NB4 (cell line): ENCODE measurements around the gene KIAA1217.

Experiments
- DNase-seq: peaks from one replicate; pipeline ENCODE4 v3.0.0; 2010; ENCODE audit warnings: low read depth
- H3K4me3 ChIP-seq: one replicate; pipeline ENCODE4 v1.5.1; 2011; ENCODE audit warnings: mild to moderate bottlenecking, low read depth, low read length, moderate library complexity
- CTCF ChIP-seq: IDR thresholded peaks from one replicate; pipeline ENCODE4 v1.5.1; 2012; ENCODE audit warnings: low read depth, low read length
- MAX ChIP-seq: IDR thresholded peaks from 2 replicates; pipeline ENCODE4 v1.6.1; 2011; ENCODE audit warnings: low read depth, low read length
- MYC ChIP-seq: IDR thresholded peaks from 2 replicates; pipeline ENCODE4 v1.6.1; 2011; ENCODE audit warnings: low read depth, low read length
- POLR2A ChIP-seq: IDR thresholded peaks from 2 replicates; pipeline ENCODE4 v1.6.1; 2011; ENCODE audit warnings: mild to moderate bottlenecking; ENCODE audit not compliant: insufficient read length; ENCODE audit errors: extremely low read depth

Gene KIAA1217

GRCh38 chr10:24448351-24448999 is 239.5 kb downstream of the KIAA1217 start:
- DNase-seq: no peak
- H3K4me3 ChIP-seq: no peak overlapping the region
- no peak for TF ChIP-seq CTCF
- TF ChIP-seq MAX: no peak
- no peak for TF ChIP-seq MYC
- TF ChIP-seq POLR2A: no peak

- H3K4me3 ChIP-seq: no peak overlapping the region
- no peak for DNase-seq
- TF ChIP-seq CTCF (no peak), MYC (no peak), POLR2A (no peak), MAX (no peak)
Observed at GRCh38 chr10:24449321-24449740, 240.4 kb downstream of the KIAA1217 start.

GRCh38 chr10:24449769-24450310 is 240.9 kb downstream of the KIAA1217 start:
- no peak for TF ChIP-seq POLR2A
- no peak for TF ChIP-seq CTCF
- no peak overlapping the region for H3K4me3 ChIP-seq
- no peak for DNase-seq

- DNase-seq: no peak
- H3K4me3 ChIP-seq: no peak overlapping the region
- TF ChIP-seq MYC (no peak), CTCF (no peak), MAX (no peak), POLR2A (no peak)
Observed at GRCh38 chr10:24451325-24451820, 242.4 kb downstream of the KIAA1217 start.

- TF ChIP-seq MAX: no peak
- no peak for TF ChIP-seq MYC
- TF ChIP-seq POLR2A: no peak
- TF ChIP-seq CTCF: no peak
- peak; percentile 6 for DNase-seq
Observed at GRCh38 chr10:24452030-24452429, 243.1 kb downstream of the KIAA1217 start.

More at GRCh38 chr10:24452030-24452429, 243.1 kb downstream of the KIAA1217 start:
- no peak overlapping the region for H3K4me3 ChIP-seq
